Measurements from ENCODE around the gene HCST. TPM values are rescaled to one million over a fixed set of nuclear protein-coding genes. Genes with fewer than 3 reads are reported as not detected.

Gene HCST
- total and polyA plus RNA-seq, 2 of the 13 experiments (the other 11 are each of a cell fraction or from before 2014, with no cell fraction given), result 0.24 to 1.2 TPM

DNA sequence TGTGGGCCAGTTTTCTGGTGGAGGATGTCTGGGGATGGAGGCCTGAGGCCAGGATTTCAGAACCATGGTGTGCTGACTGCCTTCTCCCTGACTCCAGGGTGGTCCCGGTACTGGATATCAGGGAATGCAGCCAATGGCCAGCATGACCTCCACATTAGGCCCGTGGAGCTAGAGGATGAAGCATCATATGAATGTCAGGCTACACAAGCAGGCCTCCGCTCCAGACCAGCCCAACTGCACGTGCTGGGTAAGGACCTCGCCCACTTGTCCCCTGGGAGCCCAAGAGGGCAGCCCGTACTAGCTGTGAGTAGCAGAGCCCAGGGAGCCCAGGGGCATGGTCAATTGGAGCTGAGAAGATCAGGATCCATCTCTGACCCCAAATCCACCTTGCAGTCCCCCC, 44.0 kb upstream of the HCST start:
- WGBS (ENCODE audit: low lambda C conversion rate), result 0% methylated on average over 1 of the region's 6 CpGs
- no peak overlapping the region for H3K27ac ChIP-seq (ENCODE audit: extremely low read length, insufficient read depth, low read length)
- H4K20me1 ChIP-seq (ENCODE audit: insufficient read depth, low read length), result 0 out of 2 replicates have a peak, but pooled peaks cover 3% of the 10 kb centered on the region
- no peak overlapping the region for H3K9ac ChIP-seq (ENCODE audit: insufficient read depth, low read depth, low read length)
- no peak overlapping the region for H2AFZ ChIP-seq (ENCODE audit: low read length)
- in situ Hi-C loops (cut with HindIII; ENCODE audit: extremely low pct_ligation_motif_present, low pct_unique_long_range_greater_than_20kb) (no loop called here), intact Hi-C loops (cut with micrococcal nuclease; ENCODE audit: unreplicated experiment) (no loop called here)
- BruUV-seq (replicated peaks), result no TSS peak
- H3K4me1 ChIP-seq (ENCODE audit: insufficient read depth, low read length), result peaks cover 58% of the 10 kb centered on the region
- no peaks in the 10 kb centered on the region for H3K79me2 ChIP-seq (ENCODE audit: insufficient read depth, low read length)
- FAIRE-seq (no peak), ATAC-seq (no peak), DNase-seq (ENCODE audit: low spot score) (no peak)
- POLR2A ChIA-PET, result no interaction called here
- CTCF ChIA-PET (ENCODE audit: low intra/inter-chr PET ratio, low total read pairs), result no interaction called here
- H3K36me3 ChIP-seq (replicated peaks in 1 of 2; ENCODE audit: control insufficient read depth in 1 of 2, insufficient read depth in 2 of 2, low read length in 2 of 2), result no peaks in the 10 kb centered on the region
- TF ChIP-seq, protein P1, sequence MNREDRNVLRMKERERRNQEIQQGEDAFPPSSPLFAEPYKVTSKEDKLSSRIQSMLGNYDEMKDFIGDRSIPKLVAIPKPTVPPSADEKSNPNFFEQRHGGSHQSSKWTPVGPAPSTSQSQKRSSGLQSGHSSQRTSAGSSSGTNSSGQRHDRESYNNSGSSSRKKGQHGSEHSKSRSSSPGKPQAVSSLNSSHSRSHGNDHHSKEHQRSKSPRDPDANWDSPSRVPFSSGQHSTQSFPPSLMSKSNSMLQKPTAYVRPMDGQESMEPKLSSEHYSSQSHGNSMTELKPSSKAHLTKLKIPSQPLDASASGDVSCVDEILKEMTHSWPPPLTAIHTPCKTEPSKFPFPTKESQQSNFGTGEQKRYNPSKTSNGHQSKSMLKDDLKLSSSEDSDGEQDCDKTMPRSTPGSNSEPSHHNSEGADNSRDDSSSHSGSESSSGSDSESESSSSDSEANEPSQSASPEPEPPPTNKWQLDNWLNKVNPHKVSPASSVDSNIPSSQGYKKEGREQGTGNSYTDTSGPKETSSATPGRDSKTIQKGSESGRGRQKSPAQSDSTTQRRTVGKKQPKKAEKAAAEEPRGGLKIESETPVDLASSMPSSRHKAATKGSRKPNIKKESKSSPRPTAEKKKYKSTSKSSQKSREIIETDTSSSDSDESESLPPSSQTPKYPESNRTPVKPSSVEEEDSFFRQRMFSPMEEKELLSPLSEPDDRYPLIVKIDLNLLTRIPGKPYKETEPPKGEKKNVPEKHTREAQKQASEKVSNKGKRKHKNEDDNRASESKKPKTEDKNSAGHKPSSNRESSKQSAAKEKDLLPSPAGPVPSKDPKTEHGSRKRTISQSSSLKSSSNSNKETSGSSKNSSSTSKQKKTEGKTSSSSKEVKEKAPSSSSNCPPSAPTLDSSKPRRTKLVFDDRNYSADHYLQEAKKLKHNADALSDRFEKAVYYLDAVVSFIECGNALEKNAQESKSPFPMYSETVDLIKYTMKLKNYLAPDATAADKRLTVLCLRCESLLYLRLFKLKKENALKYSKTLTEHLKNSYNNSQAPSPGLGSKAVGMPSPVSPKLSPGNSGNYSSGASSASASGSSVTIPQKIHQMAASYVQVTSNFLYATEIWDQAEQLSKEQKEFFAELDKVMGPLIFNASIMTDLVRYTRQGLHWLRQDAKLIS (CRISPR knock-in tag; IDR thresholded peaks at IDR 0.05), result no peak
- no peak for TF ChIP-seq IRF2 (CRISPR knock-in tag; IDR thresholded peaks at IDR 0.05)
- no peak for TF ChIP-seq ZNF326 (CRISPR knock-in tag; IDR thresholded peaks at IDR 0.05; ENCODE audit: borderline replicate concordance)
- TF ChIP-seq PAWR (CRISPR knock-in tag; IDR thresholded peaks at IDR 0.05; ENCODE audit: borderline replicate concordance), result no peak
- no peak for TF ChIP-seq RBFOX2 (IDR thresholded peaks at IDR 0.05; ENCODE audit: low read depth, low read length)
- no peak for TF ChIP-seq MAFK (conservative IDR thresholded peaks at IDR 0.05 in 1 of 2, IDR thresholded peaks at IDR 0.05 in 1 of 2; ENCODE audit: low read length in 2 of 2)
- TF ChIP-seq, protein P2, sequence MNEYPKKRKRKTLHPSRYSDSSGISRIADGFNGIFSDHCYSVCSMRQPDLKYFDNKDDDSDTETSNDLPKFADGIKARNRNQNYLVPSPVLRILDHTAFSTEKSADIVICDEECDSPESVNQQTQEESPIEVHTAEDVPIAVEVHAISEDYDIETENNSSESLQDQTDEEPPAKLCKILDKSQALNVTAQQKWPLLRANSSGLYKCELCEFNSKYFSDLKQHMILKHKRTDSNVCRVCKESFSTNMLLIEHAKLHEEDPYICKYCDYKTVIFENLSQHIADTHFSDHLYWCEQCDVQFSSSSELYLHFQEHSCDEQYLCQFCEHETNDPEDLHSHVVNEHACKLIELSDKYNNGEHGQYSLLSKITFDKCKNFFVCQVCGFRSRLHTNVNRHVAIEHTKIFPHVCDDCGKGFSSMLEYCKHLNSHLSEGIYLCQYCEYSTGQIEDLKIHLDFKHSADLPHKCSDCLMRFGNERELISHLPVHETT (CRISPR knock-in tag; conservative IDR thresholded peaks at IDR 0.05), result no peak
- no peak for TF ChIP-seq PCBP1 (IDR thresholded peaks at IDR 0.05; ENCODE audit: borderline replicate concordance, low read depth, low read length)
- H3K27me3 ChIP-seq (ENCODE audit: control insufficient read depth in 1 of 2, insufficient read depth in 2 of 2, low read length in 2 of 2), result peaks cover 8 to 54% of the 10 kb centered on the region in 2 experiments
- no peak overlapping the region for H3K4me2 ChIP-seq (ENCODE audit: low read depth, low read length)
- no peak overlapping the region for H3K4me3 ChIP-seq (replicated peaks in 1 of 3; ENCODE audit: insufficient read depth in 1 of 3, low read depth in 2 of 3, low read length in 3 of 3)
- no peaks in the 10 kb centered on the region for H3K9me3 ChIP-seq (ENCODE audit: low read length)
